Dendritic cell treated with granulocyte-macrophage colony-stimulating factor and Interleukin-4, amounts not matched to agents 40 ng/mL and 50 ng/mL, for 4 days (primary cell): Measurements from ENCODE around the gene KAT2A.
"Not testable (repeated sequence)": the region's sequence is repeated elsewhere in the genome, so short reads cannot be mapped to it uniquely, and the experiment has no call there.

ENCODE experiments used
- H3K27ac Mint-ChIP-seq: one replicate; pipeline ENCODE4 v1.8.0; 2022; ENCODE audit warnings: mild to moderate bottlenecking, mixed read lengths
- H3K27me3 Mint-ChIP-seq: one replicate; pipeline ENCODE4 v1.8.0; 2022; ENCODE audit warnings: mild to moderate bottlenecking, mixed read lengths
- H3K36me3 Mint-ChIP-seq: one replicate; pipeline ENCODE4 v1.8.0; 2022; ENCODE audit warnings: low read depth, mixed read lengths
- H3K4me1 Mint-ChIP-seq: one replicate; pipeline ENCODE4 v1.8.0; 2022; ENCODE audit warnings: low read depth, mixed read lengths
- H3K4me3 Mint-ChIP-seq: one replicate; pipeline ENCODE4 v1.8.0; 2022; ENCODE audit warnings: mild to moderate bottlenecking, moderate library complexity, mixed read lengths
- H3K9me3 Mint-ChIP-seq: one replicate; pipeline ENCODE4 v1.8.0; 2022; ENCODE audit warnings: mixed read lengths
- intact Hi-C: fragments of 100-400 bp; cut with micrococcal nuclease; formaldehyde crosslinking; loops from one replicate; pipeline ENCODE4 v1.15.0; 2022

The KAT2A gene

GRCh38 chr17:42143138-42143537 is 22.0 kb upstream of the KAT2A start:
- H3K4me3 Mint-ChIP-seq, H3K9me3 Mint-ChIP-seq, H3K27me3 Mint-ChIP-seq, intact Hi-C loops: not testable (repeated sequence)
- peak overlapping the region; percentile 50 for H3K27ac Mint-ChIP-seq
- H3K4me1 Mint-ChIP-seq = peaks cover 82% of the 10 kb centered on the region
- peaks cover 83% of the 10 kb centered on the region for H3K36me3 Mint-ChIP-seq

GRCh38 chr17:42142371-42142896 is 21.3 kb upstream of the KAT2A start:
- H3K27ac Mint-ChIP-seq = peak overlapping the region; percentile 50
- no peaks in the 10 kb centered on the region for H3K9me3 Mint-ChIP-seq
- peaks cover 80% of the 10 kb centered on the region for H3K4me1 Mint-ChIP-seq
- intact Hi-C loops = no loop called here
- peak overlapping the region; percentile 10 for H3K4me3 Mint-ChIP-seq
- H3K36me3 Mint-ChIP-seq = peaks cover 83% of the 10 kb centered on the region
- no peaks in the 10 kb centered on the region for H3K27me3 Mint-ChIP-seq

- H3K4me1 Mint-ChIP-seq = peaks cover 75% of the 10 kb centered on the region
- intact Hi-C loops = no loop called here
- no peaks in the 10 kb centered on the region for H3K9me3 Mint-ChIP-seq
- peak overlapping the region; percentile 50 for H3K27ac Mint-ChIP-seq
- no peak overlapping the region for H3K4me3 Mint-ChIP-seq
- no peaks in the 10 kb centered on the region for H3K27me3 Mint-ChIP-seq
- peaks cover 83% of the 10 kb centered on the region for H3K36me3 Mint-ChIP-seq
Measured at GRCh38 chr17:42141382-42141781, 20.2 kb upstream of the KAT2A start.

GRCh38 chr17:42140690-42141089 is 19.5 kb upstream of the KAT2A start:
- intact Hi-C loops, H3K27me3 Mint-ChIP-seq, H3K9me3 Mint-ChIP-seq, H3K4me3 Mint-ChIP-seq: not testable (repeated sequence)
- H3K36me3 Mint-ChIP-seq = peaks cover 83% of the 10 kb centered on the region
- H3K27ac Mint-ChIP-seq = peak overlapping the region; percentile 50
- peaks cover 77% of the 10 kb centered on the region for H3K4me1 Mint-ChIP-seq

GRCh38 chr17:42138749-42139492 is 17.8 kb upstream of the KAT2A start:
- H3K36me3 Mint-ChIP-seq = peaks cover 85% of the 10 kb centered on the region
- H3K27ac Mint-ChIP-seq = peak overlapping the region; percentile 60
- H3K4me3 Mint-ChIP-seq = no peak overlapping the region
- no peaks in the 10 kb centered on the region for H3K9me3 Mint-ChIP-seq
- no peaks in the 10 kb centered on the region for H3K27me3 Mint-ChIP-seq
- peaks cover 85% of the 10 kb centered on the region for H3K4me1 Mint-ChIP-seq
- intact Hi-C loops = no loop called here

- intact Hi-C loops = no loop called here
- H3K27me3 Mint-ChIP-seq = no peaks in the 10 kb centered on the region
- peak overlapping the region; percentile 92 for H3K27ac Mint-ChIP-seq
- peaks cover 77% of the 10 kb centered on the region for H3K36me3 Mint-ChIP-seq
- H3K4me1 Mint-ChIP-seq = peaks cover 80% of the 10 kb centered on the region
- H3K9me3 Mint-ChIP-seq = no peaks in the 10 kb centered on the region
- H3K4me3 Mint-ChIP-seq = no peak overlapping the region
Measured at GRCh38 chr17:42136654-42137051, 15.5 kb upstream of the KAT2A start.

GRCh38 chr17:42135664-42136653 is 14.8 kb upstream of the KAT2A start:
- Mint-ChIP-seq H3K4me3 (peak overlapping the region; percentile 59), H3K27me3 (no peaks in the 10 kb centered on the region), H3K27ac (peak overlapping the region; percentile 92), H3K9me3 (no peaks in the 10 kb centered on the region), H3K4me1 (peaks cover 80% of the 10 kb centered on the region), H3K36me3 (peaks cover 77% of the 10 kb centered on the region)
- intact Hi-C loops = no loop called here

- Mint-ChIP-seq H3K4me3 (no peak overlapping the region), H3K4me1 (peaks cover 83% of the 10 kb centered on the region), H3K27ac (peak overlapping the region; percentile 92), H3K9me3 (no peaks in the 10 kb centered on the region), H3K27me3 (no peaks in the 10 kb centered on the region), H3K36me3 (peaks cover 78% of the 10 kb centered on the region)
- intact Hi-C loops = no loop called here
Measured at GRCh38 chr17:42135151-42135550, 14.0 kb upstream of the KAT2A start.

GRCh38 chr17:42133461-42134041 is 12.4 kb upstream of the KAT2A start:
- H3K4me3 Mint-ChIP-seq = no peak overlapping the region
- no peaks in the 10 kb centered on the region for H3K9me3 Mint-ChIP-seq
- peak overlapping the region; percentile 85 for H3K27ac Mint-ChIP-seq
- H3K27me3 Mint-ChIP-seq = no peaks in the 10 kb centered on the region
- intact Hi-C loops = loop anchor here (5.0 kb wide), 1 partner anchor 34 kb away; no protein-coding TSS in a partner anchor
- H3K36me3 Mint-ChIP-seq = peaks cover 86% of the 10 kb centered on the region
- H3K4me1 Mint-ChIP-seq = peaks cover 84% of the 10 kb centered on the region

- Mint-ChIP-seq H3K27me3 (no peaks in the 10 kb centered on the region), H3K4me1 (peaks cover 84% of the 10 kb centered on the region), H3K4me3 (peak overlapping the region; percentile 64), H3K27ac (peak overlapping the region; percentile 85), H3K9me3 (no peaks in the 10 kb centered on the region), H3K36me3 (peaks cover 88% of the 10 kb centered on the region)
- intact Hi-C loops = loop anchor here (5.0 kb wide), 1 partner anchor 34 kb away; no protein-coding TSS in a partner anchor
Measured at GRCh38 chr17:42132941-42133340, 11.8 kb upstream of the KAT2A start.

- Mint-ChIP-seq H3K36me3 (peaks cover 88% of the 10 kb centered on the region), H3K9me3 (no peaks in the 10 kb centered on the region), H3K27ac (peak overlapping the region; percentile 85), H3K4me3 (no peak overlapping the region), H3K4me1 (peaks cover 82% of the 10 kb centered on the region), H3K27me3 (no peaks in the 10 kb centered on the region)
- intact Hi-C loops = loop anchor here (5.0 kb wide), 1 partner anchor 35 kb away; no protein-coding TSS in a partner anchor
Measured at GRCh38 chr17:42131981-42132432, 10.8 kb upstream of the KAT2A start.

- intact Hi-C loops = loop anchor here (5.0 kb wide), 1 partner anchor 36 kb away; no protein-coding TSS in a partner anchor
- H3K4me1 Mint-ChIP-seq = peaks cover 75% of the 10 kb centered on the region
- H3K4me3 Mint-ChIP-seq = peak overlapping the region; percentile 2
- H3K36me3 Mint-ChIP-seq = peaks cover 88% of the 10 kb centered on the region
- H3K9me3 Mint-ChIP-seq = no peaks in the 10 kb centered on the region
- peak overlapping the region; percentile 85 for H3K27ac Mint-ChIP-seq
- H3K27me3 Mint-ChIP-seq = no peaks in the 10 kb centered on the region
Measured at GRCh38 chr17:42131232-42131631, 10.1 kb upstream of the KAT2A start.

GRCh38 chr17:42130310-42130936 is 9.3 kb upstream of the KAT2A start:
- H3K4me3 Mint-ChIP-seq = peak overlapping the region; percentile 53
- no peaks in the 10 kb centered on the region for H3K27me3 Mint-ChIP-seq
- peak overlapping the region; percentile 85 for H3K27ac Mint-ChIP-seq
- intact Hi-C loops = loop anchor here (5.0 kb wide), 1 partner anchor 37 kb away; no protein-coding TSS in a partner anchor
- peaks cover 67% of the 10 kb centered on the region for H3K4me1 Mint-ChIP-seq
- H3K9me3 Mint-ChIP-seq = no peaks in the 10 kb centered on the region
- peaks cover 88% of the 10 kb centered on the region for H3K36me3 Mint-ChIP-seq
